OCI-LY7 (cell line): ENCODE results near the gene ZNF486. TPM values are rescaled to one million over a fixed set of nuclear protein-coding genes. Genes with fewer than 3 reads are reported as not detected.
"Not testable (repeated sequence)": the region's sequence is repeated elsewhere in the genome, so short reads cannot be mapped to it uniquely, and the experiment has no call there.

Source experiments
- Bru-seq: library from RNA; stranded (reverse); fragments of 400-500 nt; gene quantifications from one replicate; lab custom pipeline; 2021; lab: Mats Ljungman, UMichigan
- BruChase-seq, 2 experiments: library from RNA; stranded (reverse); fragments of 400-500 nt; gene quantifications; one replicate each; lab custom pipeline; 2021; lab: Mats Ljungman, UMichigan
- BruUV-seq: library from RNA; stranded (reverse); fragments of 400-500 nt; replicated peaks from 2 replicates; lab custom pipeline; 2021; lab: Mats Ljungman, UMichigan
- CTCF ChIA-PET: fragments of 300-600 bp; sonication (Branson Sonifier 250); formaldehyde crosslinking; loops from one replicate; lab custom pipeline; 2022; ENCODE audit warnings: antibody characterized with exemption; ENCODE audit not compliant: unreplicated experiment; lab: Charles Lee
- POLR2A ChIA-PET: fragments of 300-600 bp; sonication (Branson Sonifier 250); formaldehyde crosslinking; loops from one replicate; lab custom pipeline; 2022; ENCODE audit warnings: antibody characterized with exemption; lab: Charles Lee
- DNase-seq: peaks from one replicate; pipeline ENCODE4 v3.0.0-alpha.2; 2015; ENCODE audit warnings: low spot score
- H2AFZ ChIP-seq: fragments of 200-600 bp; sonication (generic), shearing (Covaris generic); 2 replicates; pipeline ENCODE4 v1.6.1; 2014; ENCODE audit warnings: mild to moderate bottlenecking, antibody characterized with exemption, low read length, moderate library complexity
- H3K27ac ChIP-seq: fragments of 200-600 bp; sonication (generic); 2 replicates; pipeline ENCODE4 v1.5.1; 2014; ENCODE audit warnings: mixed run types, low read depth, mild to moderate bottlenecking, moderate library complexity, low read length, inconsistent platforms; ENCODE audit not compliant: poor library complexity, severe bottlenecking
- H3K36me3 ChIP-seq: fragments of 200-600 bp; sonication (generic); 2 replicates; pipeline ENCODE4 v1.6.1; 2014; ENCODE audit warnings: mild to moderate bottlenecking, antibody characterized with exemption, low read length, moderate library complexity, mixed read lengths; ENCODE audit not compliant: insufficient read depth
- H3K4me1 ChIP-seq: fragments of 200-600 bp; sonication (generic); 2 replicates; pipeline ENCODE4 v1.5.1; 2014; ENCODE audit warnings: mild to moderate bottlenecking, low read length; ENCODE audit not compliant: insufficient read depth, poor library complexity, severe bottlenecking
- H3K4me2 ChIP-seq: fragments of 200-600 bp; sonication (generic); 2 replicates; pipeline ENCODE4 v1.6.1; 2014; ENCODE audit warnings: mild to moderate bottlenecking, low read length
- H3K4me3 ChIP-seq: fragments of 200-600 bp; sonication (generic); 2 replicates; pipeline ENCODE4 v1.5.1; 2014; ENCODE audit warnings: mild to moderate bottlenecking, low read depth, low read length; ENCODE audit not compliant: poor library complexity, severe bottlenecking
- H3K79me2 ChIP-seq: fragments of 200-600 bp; sonication (generic); 2 replicates; pipeline ENCODE4 v1.6.1; 2016; ENCODE audit warnings: low read depth, mild to moderate bottlenecking, low read length, moderate library complexity, mixed read lengths; ENCODE audit not compliant: insufficient read depth
- H3K9me2 ChIP-seq: fragments of 200-600 bp; sonication (generic); 2 replicates; pipeline ENCODE4 v1.6.1; 2016; ENCODE audit warnings: mild to moderate bottlenecking, low read length, mixed read lengths; ENCODE audit not compliant: insufficient read depth
- H3K9me3 ChIP-seq: fragments of 200-600 bp; sonication (generic); 2 replicates; pipeline ENCODE4 v1.6.1; 2014; ENCODE audit warnings: mild to moderate bottlenecking, mixed run types, low read length, mixed read lengths
- H4K20me1 ChIP-seq: fragments of 200-600 bp; sonication (generic); 2 replicates; pipeline ENCODE4 v1.6.1; 2014; ENCODE audit warnings: mild to moderate bottlenecking, antibody characterized with exemption, low read length, moderate library complexity, mixed read lengths; ENCODE audit not compliant: insufficient read depth
- CTCF ChIP-seq: fragments of 200-600 bp; sonication (generic); conservative IDR thresholded peaks from 2 replicates; pipeline ENCODE4 v1.5.1; 2014; ENCODE audit warnings: mild to moderate bottlenecking, antibody characterized with exemption, low read length, moderate library complexity, mixed read lengths
- EZH2phosphoT487 ChIP-seq: fragments of 200-600 bp; sonication (generic); IDR thresholded peaks from 2 replicates; pipeline ENCODE4 v1.6.1; 2018; ENCODE audit warnings: low read depth, borderline replicate concordance, mild to moderate bottlenecking, mixed run types, antibody characterized with exemption, low read length, moderate library complexity, mixed read lengths
- intact Hi-C: fragments of 100-400 bp; cut with micrococcal nuclease; formaldehyde crosslinking; loops from one replicate; pipeline ENCODE4 v1.10.0; 2022; ENCODE audit not compliant: unreplicated experiment
- long read RNA-seq: library from polyadenylated mRNA; stranded (forward); transcript quantifications from one replicate; pipeline ENCODE4 v2.0.0, GENCODE V29; 2022
- total RNA-seq, 2 experiments: library from RNA; depleted of rRNA in 1 of 2; stranded (reverse); fragments of >200 nt in 1 of 2; shearing (Covaris generic) in 1 of 2; gene quantifications; 2 replicates each; pipeline ENCODE4 v1.2.3, GENCODE V29; 2014 to 2022

The ZNF486 gene
- total RNA-seq (2014; rRNA removed; shearing (Covaris generic)): 0.03 TPM in 1 of 2 replicates, not detected in the other
- total RNA-seq (2022): 0.08 and 0.09 TPM in 2 replicates
- percentile 22 among the genes with signal in this experiment for Bru-seq, nascent RNA
- percentile 12 among the genes with signal in this experiment for BruChase-seq, experiment 1, labeled RNA remaining after a 6-hour chase
- percentile 13 among the genes with signal in this experiment for BruChase-seq, experiment 2, labeled RNA remaining after a 2-hour chase
- long read RNA-seq, partial matches to known transcripts: 0 of 1 reads
- long read RNA-seq, other reads (novel, unspliced or antisense): 1 of 1 reads

DNA sequence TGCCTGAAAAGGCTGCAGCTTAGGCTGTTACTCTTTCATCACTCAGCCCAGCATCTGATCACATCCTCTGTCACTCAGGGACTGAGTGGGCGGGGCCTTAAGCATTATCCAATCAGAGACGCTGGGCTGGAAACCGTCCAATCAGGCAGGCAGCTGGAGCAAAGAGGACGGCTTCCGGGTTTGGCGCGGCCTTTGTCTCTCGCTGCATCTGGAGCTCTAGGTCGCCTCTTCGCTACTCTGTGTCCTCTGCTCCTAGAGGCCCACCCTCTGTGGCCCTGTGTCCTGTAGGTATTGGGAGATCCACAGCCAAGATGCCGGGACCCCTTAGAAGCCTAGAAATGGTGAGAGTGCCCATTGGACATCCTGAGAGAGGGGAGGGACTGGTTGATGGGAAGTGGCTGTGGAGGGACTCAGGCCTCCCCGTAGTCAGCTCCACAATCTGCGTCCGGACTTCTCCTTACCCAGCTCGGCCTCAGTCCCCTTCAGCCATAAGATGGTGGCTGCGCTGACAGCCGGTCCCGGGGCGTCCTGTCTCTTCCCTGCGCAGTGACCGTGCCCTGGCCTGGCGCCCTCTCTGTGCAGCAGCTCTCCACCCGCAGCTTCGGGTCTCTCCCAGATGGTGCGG lies at the start of gene ZNF486:
Gene ZNF486 (plus strand): TSS at position 195 of the 625 bp plus-strand sequence. CDS start 117 bp downstream, at position 312.
- CTCF ChIA-PET: no interaction called here
- DNase-seq: peak; percentile 16
- Histone ChIP-seq H4K20me1 (no peaks in the 10 kb centered on the region), H3K9me3 (peaks cover 4% of the 10 kb centered on the region; the same call in 1 of the 2 replicates), H3K4me2 (no peak within 1 kb of the TSS), H3K4me1 (peaks cover 13% of the 10 kb centered on the region), H3K4me3 (no peak within 1 kb of the TSS), H2AFZ (no peak within 1 kb of the TSS), H3K36me3 (no peaks in the 10 kb centered on the region; the same call in 1 of the 2 replicates), H3K9me2 (no peaks in the 10 kb centered on the region), H3K27ac (no peak within 1 kb of the TSS), H3K79me2 (no peaks in the 10 kb centered on the region)
- POLR2A ChIA-PET: no interaction called here
- intact Hi-C loops: no loop called here
- no TSS peak for BruUV-seq
- TF ChIP-seq CTCF (no peak), EZH2phosphoT487 (no peak)

DNA sequence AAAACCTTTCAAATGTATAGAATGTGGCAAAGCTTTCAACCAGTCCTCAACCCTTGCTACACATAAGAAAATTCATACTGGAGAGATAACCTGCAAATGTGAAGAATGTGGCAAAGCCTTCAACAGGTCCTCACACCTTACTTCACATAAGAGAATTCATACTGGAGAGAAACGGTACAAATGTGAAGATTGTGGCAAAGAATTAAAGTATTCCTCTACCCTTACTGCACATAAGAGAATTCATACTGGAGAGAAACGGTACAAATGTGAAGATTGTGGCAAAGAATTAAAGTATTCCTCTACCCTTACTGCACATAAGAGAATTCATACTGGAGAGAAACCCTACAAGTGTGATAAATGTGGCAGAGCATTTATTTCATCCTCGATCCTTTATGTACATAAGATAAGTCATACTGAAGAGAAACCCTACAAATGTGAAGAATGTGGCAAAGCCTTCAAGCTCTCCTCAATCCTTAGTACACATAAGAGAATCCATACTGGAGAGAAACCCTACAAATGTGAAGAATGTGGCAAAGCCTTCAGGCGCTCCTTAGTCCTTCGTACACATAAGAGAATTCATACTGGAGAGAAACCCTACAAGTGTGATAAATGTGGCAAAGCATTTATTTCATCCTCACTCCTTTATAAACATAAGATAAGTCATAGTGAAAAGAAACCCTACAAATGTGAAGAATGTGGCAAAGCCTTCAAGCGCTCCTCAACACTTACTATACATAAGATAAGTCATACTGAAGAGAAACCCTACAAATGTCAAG lies 48.8 kb upstream of the ZNF486 start:
- H3K79me2 ChIP-seq, H3K4me2 ChIP-seq, H3K4me3 ChIP-seq, CTCF ChIA-PET, H3K9me2 ChIP-seq, intact Hi-C loops, H3K4me1 ChIP-seq, H4K20me1 ChIP-seq, DNase-seq, H3K27ac ChIP-seq, H2AFZ ChIP-seq, POLR2A ChIA-PET: not testable (repeated sequence)
- BruUV-seq: TSS peak; percentile 22
- Histone ChIP-seq H3K9me3 (peaks cover 63% of the 10 kb centered on the region), H3K36me3 (peaks cover 89% of the 10 kb centered on the region)

DNA sequence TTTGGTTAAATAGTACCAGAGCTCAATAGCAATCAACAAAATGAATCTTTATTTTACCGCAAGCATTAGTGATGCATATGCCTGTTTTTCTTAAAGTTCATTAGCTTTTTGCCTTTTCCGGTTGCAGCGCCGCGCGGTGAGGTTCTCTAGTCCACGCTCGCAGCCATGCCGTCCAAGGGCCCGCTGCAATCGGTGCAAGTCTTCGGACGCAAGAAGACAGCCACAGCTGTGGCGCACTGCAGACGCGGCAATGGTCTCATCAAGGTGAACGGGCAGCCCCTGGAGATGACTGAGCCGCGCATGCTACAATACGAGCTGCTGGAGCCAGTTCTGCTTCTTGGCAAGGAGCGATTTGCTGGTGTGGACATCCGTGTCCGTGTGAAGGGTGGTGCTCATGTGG lies 42.1 kb upstream of the ZNF486 start:
- Histone ChIP-seq H3K9me3 (peaks cover 47% of the 10 kb centered on the region), H4K20me1 (no peaks in the 10 kb centered on the region), H3K27ac (no peak overlapping the region), H3K4me1 (no peaks in the 10 kb centered on the region), H3K36me3 (peaks cover 75% of the 10 kb centered on the region), H3K4me2 (no peak overlapping the region), H3K79me2 (no peaks in the 10 kb centered on the region), H2AFZ (no peak overlapping the region), H3K4me3 (no peak overlapping the region), H3K9me2 (no peaks in the 10 kb centered on the region)
- no peak for DNase-seq
- TF ChIP-seq EZH2phosphoT487 (no peak), CTCF (no peak)
- intact Hi-C loops: no loop called here
- no TSS peak for BruUV-seq
- ChIA-PET CTCF (no interaction called here), POLR2A (no interaction called here)

DNA sequence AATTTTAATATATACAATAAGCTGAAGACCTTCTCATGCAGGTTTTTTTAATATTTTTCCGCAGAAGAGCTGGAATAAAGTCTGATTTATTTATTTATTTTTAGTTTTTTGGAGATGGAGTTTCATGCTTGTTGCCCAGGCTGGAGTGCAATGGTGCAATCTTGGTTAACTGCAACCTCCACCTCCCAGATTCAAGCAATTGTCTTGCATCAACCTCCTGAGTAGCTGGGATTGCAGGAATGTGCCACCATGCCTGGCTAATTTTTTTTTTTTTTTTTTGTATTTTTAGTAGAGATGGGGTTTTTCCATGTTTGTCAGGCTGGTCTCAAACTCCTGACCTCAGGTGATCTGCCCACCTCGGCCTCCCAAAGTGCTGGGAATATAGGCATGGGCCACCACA lies 34.1 kb upstream of the ZNF486 start:
- intact Hi-C loops, H4K20me1 ChIP-seq, BruUV-seq, H3K9me2 ChIP-seq, H2AFZ ChIP-seq, H3K4me2 ChIP-seq, H3K27ac ChIP-seq, H3K4me3 ChIP-seq, CTCF ChIA-PET, H3K4me1 ChIP-seq, POLR2A ChIA-PET, H3K79me2 ChIP-seq, DNase-seq, H3K9me3 ChIP-seq: not testable (repeated sequence)
- H3K36me3 ChIP-seq: peaks cover 15% of the 10 kb centered on the region
